Omental fat pad (tissue), 4 donors: Measurements from ENCODE around the gene CC2D2B. TPM values are rescaled to one million over a fixed set of nuclear protein-coding genes. Genes with fewer than 3 reads are reported as not detected.
"Not testable (repeated sequence)": the region's sequence is repeated elsewhere in the genome, so short reads cannot be mapped to it uniquely, and the experiment has no call there.

ENCODE experiments used
- ATAC-seq: fragments of 150-250 bp; one replicate; pipeline ENCODE4 v1.9.1; 2016; ENCODE audit warnings: mild to moderate bottlenecking, moderate library complexity; ENCODE audit not compliant: low FRiP score
- DNase-seq: peaks from one replicate; pipeline ENCODE4 v3.0.0-alpha.2; 2019; ENCODE audit warnings: low spot score
- total RNA-seq, 4 donors: library from RNA; depleted of rRNA; stranded (reverse); fragments of >200 nt; gene quantifications; one replicate each; pipeline ENCODE4 v1.1.0, GENCODE V29; 2016
- TF ChIP-seq, protein P1 (sequence below), 3 donors: fragments of 450-650 bp; IDR thresholded peaks; one replicate each; pipeline ENCODE4 v1.5.1; 2016 to 2017; ENCODE audit warnings: antibody characterized with exemption in 3 of 3, mild to moderate bottlenecking in 3 of 3, moderate library complexity in 2 of 3

Gene CC2D2B
- total RNA-seq, 4 donors from 2014 or later = 0.56 to 2.9 (median 1.9) TPM

DNA sequence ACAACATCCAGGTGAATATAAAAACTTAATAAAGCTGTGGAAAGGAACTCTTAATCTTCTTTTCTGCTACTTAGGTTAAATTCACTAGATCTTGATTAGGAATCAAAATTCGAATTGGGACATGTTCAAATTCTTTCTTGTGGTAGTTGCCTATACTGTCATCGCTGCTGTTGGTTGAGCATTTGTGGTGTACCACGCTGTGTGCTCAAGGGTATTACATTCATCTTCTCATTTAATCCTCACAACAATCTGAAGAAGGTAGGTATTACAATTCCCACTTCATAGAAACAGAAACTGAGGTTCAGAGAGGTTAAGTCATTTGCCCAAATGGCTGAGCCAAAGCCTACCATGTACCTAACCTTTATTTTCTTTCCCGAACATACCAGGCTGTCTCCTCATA is 39.9 kb upstream of the CC2D2B start:
- TF ChIP-seq, protein P1, sequence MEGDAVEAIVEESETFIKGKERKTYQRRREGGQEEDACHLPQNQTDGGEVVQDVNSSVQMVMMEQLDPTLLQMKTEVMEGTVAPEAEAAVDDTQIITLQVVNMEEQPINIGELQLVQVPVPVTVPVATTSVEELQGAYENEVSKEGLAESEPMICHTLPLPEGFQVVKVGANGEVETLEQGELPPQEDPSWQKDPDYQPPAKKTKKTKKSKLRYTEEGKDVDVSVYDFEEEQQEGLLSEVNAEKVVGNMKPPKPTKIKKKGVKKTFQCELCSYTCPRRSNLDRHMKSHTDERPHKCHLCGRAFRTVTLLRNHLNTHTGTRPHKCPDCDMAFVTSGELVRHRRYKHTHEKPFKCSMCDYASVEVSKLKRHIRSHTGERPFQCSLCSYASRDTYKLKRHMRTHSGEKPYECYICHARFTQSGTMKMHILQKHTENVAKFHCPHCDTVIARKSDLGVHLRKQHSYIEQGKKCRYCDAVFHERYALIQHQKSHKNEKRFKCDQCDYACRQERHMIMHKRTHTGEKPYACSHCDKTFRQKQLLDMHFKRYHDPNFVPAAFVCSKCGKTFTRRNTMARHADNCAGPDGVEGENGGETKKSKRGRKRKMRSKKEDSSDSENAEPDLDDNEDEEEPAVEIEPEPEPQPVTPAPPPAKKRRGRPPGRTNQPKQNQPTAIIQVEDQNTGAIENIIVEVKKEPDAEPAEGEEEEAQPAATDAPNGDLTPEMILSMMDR (IDR thresholded peaks at IDR 0.05) = no peak
- no peak for DNase-seq
- ATAC-seq = no peak

DNA sequence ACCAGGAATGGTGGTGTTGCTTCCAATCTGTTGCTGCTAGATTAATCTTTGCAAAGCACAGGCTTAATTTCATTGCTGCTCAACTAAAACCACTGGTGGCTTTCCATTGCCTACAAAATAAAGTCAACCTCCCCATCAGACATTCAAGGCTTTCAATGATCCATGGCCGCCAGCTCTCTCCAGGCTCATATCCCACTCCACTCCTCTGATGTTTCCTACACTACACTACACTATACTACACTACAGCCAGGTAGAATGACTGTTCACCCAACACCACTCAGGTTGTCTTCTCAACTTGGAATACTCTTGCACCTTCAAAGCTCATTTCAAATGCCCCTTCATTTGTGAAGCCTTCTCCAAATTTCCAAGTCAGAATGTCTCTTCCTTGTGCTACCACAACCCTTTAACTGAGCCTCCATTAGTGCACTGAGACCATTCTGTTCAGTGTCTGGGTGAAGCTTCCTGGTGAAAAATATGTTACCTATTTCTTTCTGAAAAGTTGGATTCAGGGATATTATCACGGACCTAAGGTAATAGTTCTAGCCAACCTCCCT is 35.5 kb upstream of the CC2D2B start:
- ATAC-seq (no peak), DNase-seq (no peak)
- TF ChIP-seq, protein P1 (IDR thresholded peaks at IDR 0.05) = no peak

DNA sequence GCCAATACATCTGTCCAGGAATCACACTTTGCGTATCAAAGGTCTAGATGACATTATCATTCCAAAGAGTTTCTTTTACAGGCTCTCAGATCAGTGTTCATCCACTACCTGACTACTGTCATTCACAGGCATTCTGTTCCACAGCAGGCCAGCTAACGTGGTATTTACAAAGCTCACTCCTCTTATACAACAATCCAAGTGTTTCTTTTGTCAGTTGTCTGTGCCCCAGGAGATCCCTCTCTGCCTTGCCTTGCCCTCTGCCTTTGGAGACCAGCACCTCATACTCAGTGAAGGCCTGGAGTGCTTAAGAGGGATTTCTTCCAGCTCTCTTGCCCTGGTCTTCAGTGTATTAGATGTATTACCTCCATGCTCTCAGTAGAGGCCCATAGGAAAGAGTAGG is 34.6 kb upstream of the CC2D2B start:
- TF ChIP-seq, protein P1 (IDR thresholded peaks at IDR 0.05) = no peak
- no peak for ATAC-seq
- DNase-seq = no peak

- DNase-seq (no peak), ATAC-seq (no peak)
- TF ChIP-seq, protein P1 (IDR thresholded peaks at IDR 0.05) = no peak
Observed at GRCh38 chr10:95873651-95874050, 34.1 kb upstream of the CC2D2B start.

DNA sequence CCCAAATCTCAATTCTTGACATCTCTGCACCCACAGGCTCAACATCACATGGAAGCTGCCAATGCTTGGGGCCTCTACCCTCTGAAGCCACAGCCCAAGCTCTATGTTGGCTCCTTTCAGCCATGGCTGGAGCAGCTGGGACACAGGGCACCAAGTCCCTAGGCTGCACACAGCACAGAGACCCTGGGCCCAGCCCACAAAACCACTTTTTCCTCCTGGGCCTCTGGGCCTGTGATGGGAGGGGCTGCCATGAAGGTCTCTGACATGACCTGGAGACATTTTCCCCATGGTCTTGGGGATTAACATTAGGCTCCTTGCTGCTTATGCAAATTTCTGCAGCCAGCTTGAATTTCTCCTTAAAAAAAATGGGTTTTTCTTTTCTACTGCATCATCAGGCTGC is 33.0 kb upstream of the CC2D2B start:
- ATAC-seq, DNase-seq: not testable (repeated sequence)

DNA sequence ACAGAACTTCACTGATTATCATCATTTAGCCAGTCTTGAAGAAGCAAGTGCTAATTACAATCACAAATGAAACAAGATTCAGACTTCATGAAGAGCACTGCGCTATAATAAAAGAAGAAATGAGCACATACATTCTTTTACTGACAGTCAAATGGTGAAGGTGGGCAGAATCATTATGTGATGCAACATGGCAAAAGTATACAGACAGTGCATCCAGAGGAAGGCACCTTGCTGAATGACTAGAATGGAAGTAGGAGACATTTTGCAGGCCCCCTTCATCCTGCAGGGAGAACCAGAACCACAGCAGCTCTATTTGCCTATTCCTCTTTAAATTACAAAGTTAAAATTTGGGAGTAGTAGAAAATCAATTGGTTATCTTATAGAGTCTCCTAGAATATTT is 31.0 kb upstream of the CC2D2B start:
- ATAC-seq (no peak), DNase-seq (no peak)
- TF ChIP-seq, protein P1 (IDR thresholded peaks at IDR 0.05) = no peak

DNA sequence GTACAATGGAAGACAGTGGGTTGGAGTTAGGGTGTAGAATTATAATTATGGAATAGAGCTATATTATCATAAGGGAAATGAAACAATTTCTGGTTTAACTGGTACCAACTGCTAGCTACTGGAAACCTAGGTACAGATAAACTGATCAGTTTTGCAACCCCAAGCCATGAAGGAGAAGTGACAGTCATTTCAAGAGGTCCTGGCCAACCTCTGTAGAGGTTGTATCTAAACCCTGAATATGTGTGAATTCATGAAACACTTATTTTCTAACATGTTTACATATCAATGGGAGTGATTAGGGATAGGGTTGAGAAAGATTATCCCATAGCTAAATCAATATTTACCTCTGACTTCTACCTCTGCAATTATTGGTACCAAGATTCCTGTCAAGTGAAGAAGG is 29.9 kb upstream of the CC2D2B start:
- ATAC-seq (no peak), DNase-seq (no peak)
- TF ChIP-seq, protein P1 (IDR thresholded peaks at IDR 0.05) = no peak

GRCh38 chr10:95880704-95881103 is 27.1 kb upstream of the CC2D2B start:
- DNase-seq (no peak), ATAC-seq (no peak)
- TF ChIP-seq, protein P1 (IDR thresholded peaks at IDR 0.05) = no peak
